SU-DHL-6 (cell line): ENCODE results near the gene CEP128.

Source experiments
- CTCF ChIP-seq: fragments of 200-600 bp; sonication (generic); IDR thresholded peaks from one replicate; pipeline ENCODE4 v1.5.1; 2017; ENCODE audit warnings: antibody characterized with exemption, mild to moderate bottlenecking, low read length, moderate library complexity; ENCODE audit not compliant: insufficient read depth, poor library complexity, severe bottlenecking
- EZH2phosphoT487 ChIP-seq: fragments of 200-600 bp; sonication (generic), shearing (Covaris generic); conservative IDR thresholded peaks from 2 replicates; pipeline ENCODE4 v1.6.1; 2018; ENCODE audit warnings: mild to moderate bottlenecking, antibody characterized with exemption, low read length, moderate library complexity, mixed read lengths

- TF ChIP-seq CTCF: no peak
- no peak for TF ChIP-seq EZH2phosphoT487
These were observed 17.0 kb downstream of the CEP128 start for GRCh38 chr14:80924365-80925103.
